Lower lobe of right lung (tissue), 2 donors: Measurements from ENCODE around the gene SMAD7. TPM values are rescaled to one million over a fixed set of nuclear protein-coding genes. Genes with fewer than 3 reads are reported as not detected.
A peak's percentile ranks its signal among the peaks of the same experiment; 100 is the strongest.

Experiments used
- ATAC-seq, 2 donors: fragments of 200-7000 bp; cut with Tn5 transposase; one replicate each; pipeline ENCODE4 v1.9.1; 2020 to 2022; ENCODE audit warnings: mild to moderate bottlenecking in 2 of 2, moderate library complexity in 2 of 2
- DNase-seq: peaks from one replicate; pipeline ENCODE4 v3.0.0-alpha.2; 2020
- H3K27ac ChIP-seq: fragments of 200-600 bp; one replicate; pipeline ENCODE4 v1.8.0; 2022
- H3K27me3 ChIP-seq: fragments of 200-600 bp; one replicate; pipeline ENCODE4 v1.8.0; 2022; ENCODE audit warnings: low read depth
- H3K36me3 ChIP-seq: fragments of 200-600 bp; one replicate; pipeline ENCODE4 v1.8.0; 2022; ENCODE audit warnings: mild to moderate bottlenecking
- H3K4me1 ChIP-seq: fragments of 200-600 bp; one replicate; pipeline ENCODE4 v1.8.0; 2022
- H3K4me3 ChIP-seq: fragments of 200-600 bp; one replicate; pipeline ENCODE4 v1.8.0; 2022; ENCODE audit warnings: mild to moderate bottlenecking
- H3K9me3 ChIP-seq: fragments of 200-600 bp; one replicate; pipeline ENCODE4 v1.8.0; 2022
- CTCF ChIP-seq: fragments of 200-600 bp; IDR thresholded peaks from one replicate; pipeline ENCODE4 v1.8.0; 2022; ENCODE audit warnings: antibody characterized with exemption, mild to moderate bottlenecking
- intact Hi-C: fragments of 100-400 bp; cut with DNase I; formaldehyde crosslinking; loops from one replicate; pipeline ENCODE4 v1.11.0; 2022
- total RNA-seq: library from RNA; stranded (reverse); fragmentation: NEBNext Ultra II Directional; extraction: Animal tissue kit (Norgen Biotek cat#: 25700); gene quantifications from one replicate; pipeline ENCODE4 v1.2.1, GENCODE V29; 2021
- donor health status: DM: no; HTN: yes; CAD: no; lungs with severe emphysema.

The SMAD7 gene
- total RNA-seq, 1 donor from 2014 or later = 63.4 TPM

- H3K27me3 ChIP-seq = no peaks in the 10 kb centered on the region
- H3K27ac ChIP-seq = peak overlapping the region; percentile 83
- ATAC-seq (peak; percentile 62 to 64), DNase-seq (peak; percentile 77)
- peaks cover 30% of the 10 kb centered on the region for H3K36me3 ChIP-seq
- H3K4me1 ChIP-seq = peaks cover 96% of the 10 kb centered on the region
- peak overlapping the region; percentile 50 for H3K4me3 ChIP-seq
- H3K9me3 ChIP-seq = no peaks in the 10 kb centered on the region
- intact Hi-C loops = no loop called here
- TF ChIP-seq CTCF = no peak
Measured at GRCh38 chr18:48922801-48923730, 27.7 kb downstream of the SMAD7 start.

GRCh38 chr18:48922226-48922800, 28.5 kb downstream of the SMAD7 start:
- Histone ChIP-seq H3K27me3 (no peaks in the 10 kb centered on the region), H3K27ac (peak overlapping the region; percentile 83), H3K4me1 (peaks cover 95% of the 10 kb centered on the region), H3K36me3 (peaks cover 30% of the 10 kb centered on the region), H3K9me3 (no peaks in the 10 kb centered on the region), H3K4me3 (peak overlapping the region; percentile 50)
- intact Hi-C loops = no loop called here
- TF ChIP-seq CTCF = no peak
- ATAC-seq (no peak), DNase-seq (no peak)

- no peak for TF ChIP-seq CTCF
- DNase-seq (no peak), ATAC-seq (no peak)
- peaks cover 30% of the 10 kb centered on the region for H3K36me3 ChIP-seq
- H3K4me3 ChIP-seq = peak overlapping the region; percentile 50
- peaks cover 90% of the 10 kb centered on the region for H3K4me1 ChIP-seq
- no peaks in the 10 kb centered on the region for H3K27me3 ChIP-seq
- H3K9me3 ChIP-seq = no peaks in the 10 kb centered on the region
- intact Hi-C loops = no loop called here
- peak overlapping the region; percentile 83 for H3K27ac ChIP-seq
Measured at GRCh38 chr18:48921305-48922225, 29.2 kb downstream of the SMAD7 start.

- DNase-seq = no peak
- peaks cover 90% of the 10 kb centered on the region for H3K4me1 ChIP-seq
- H3K9me3 ChIP-seq = no peaks in the 10 kb centered on the region
- H3K27me3 ChIP-seq = no peaks in the 10 kb centered on the region
- no peak overlapping the region for H3K4me3 ChIP-seq
- intact Hi-C loops = no loop called here
- H3K36me3 ChIP-seq = peaks cover 30% of the 10 kb centered on the region
- no peak for ATAC-seq
- TF ChIP-seq CTCF = no peak
- no peak overlapping the region for H3K27ac ChIP-seq
Measured at GRCh38 chr18:48920408-48921038, 30.2 kb downstream of the SMAD7 start.

- H3K4me3 ChIP-seq = no peak overlapping the region
- no peaks in the 10 kb centered on the region for H3K9me3 ChIP-seq
- H3K4me1 ChIP-seq = peaks cover 88% of the 10 kb centered on the region
- intact Hi-C loops = no loop called here
- H3K27ac ChIP-seq = no peak overlapping the region
- ATAC-seq (no peak), DNase-seq (no peak)
- no peaks in the 10 kb centered on the region for H3K27me3 ChIP-seq
- peaks cover 30% of the 10 kb centered on the region for H3K36me3 ChIP-seq
- TF ChIP-seq CTCF = no peak
Measured at GRCh38 chr18:48919547-48919946, 31.2 kb downstream of the SMAD7 start.
